GM23248 (cell line): ENCODE data around the gene SH3PXD2A. TPM values are rescaled to one million over a fixed set of nuclear protein-coding genes. Genes with fewer than 3 reads are reported as not detected.
A peak's percentile ranks its signal among the peaks of the same experiment; 100 is the strongest.

Experiments
- DNase-seq: peaks from one replicate; pipeline ENCODE4 v3.0.0-alpha.2; 2015
- H2AFZ ChIP-seq: fragments of 200-600 bp; sonication (generic); 2 replicates; pipeline ENCODE4 v1.6.1; 2016; ENCODE audit warnings: antibody characterized with exemption
- H3F3A ChIP-seq: fragments of 200-600 bp; sonication (generic); 2 replicates; pipeline ENCODE4 v1.6.1; 2016; ENCODE audit warnings: mild to moderate bottlenecking, antibody characterized with exemption, mixed run types; ENCODE audit not compliant: insufficient read depth
- H3K27ac ChIP-seq: fragments of 200-600 bp; sonication (generic); 2 replicates; pipeline ENCODE4 v1.5.1; 2016; ENCODE audit warnings: mild to moderate bottlenecking
- H3K27me3 ChIP-seq: fragments of 200-600 bp; sonication (generic); replicated peaks from 2 replicates; pipeline ENCODE4 v1.6.1; 2016; ENCODE audit warnings: mild to moderate bottlenecking; ENCODE audit not compliant: insufficient read depth
- H3K36me3 ChIP-seq: fragments of 200-600 bp; sonication (generic); 2 replicates; pipeline ENCODE4 v1.6.1; 2016; ENCODE audit warnings: low read depth, mild to moderate bottlenecking
- H3K4me1 ChIP-seq: fragments of 200-600 bp; sonication (generic); 2 replicates; pipeline ENCODE4 v1.6.1; 2016; ENCODE audit warnings: mild to moderate bottlenecking; ENCODE audit not compliant: insufficient read depth
- H3K4me2 ChIP-seq: fragments of 200-600 bp; sonication (generic); one replicate; pipeline ENCODE4 v1.6.1; 2016; ENCODE audit warnings: mild to moderate bottlenecking; ENCODE audit not compliant: unreplicated experiment
- H3K4me3 ChIP-seq: fragments of 200-600 bp; sonication (generic); 2 replicates; pipeline ENCODE4 v1.5.1; 2016; ENCODE audit warnings: mild to moderate bottlenecking
- H3K79me2 ChIP-seq: fragments of 200-600 bp; sonication (generic); 2 replicates; pipeline ENCODE4 v1.6.1; 2016; ENCODE audit warnings: mild to moderate bottlenecking; ENCODE audit not compliant: insufficient read depth
- H3K9ac ChIP-seq: fragments of 200-600 bp; sonication (generic); 2 replicates; pipeline ENCODE4 v1.6.1; 2016; ENCODE audit warnings: mild to moderate bottlenecking
- H3K9me2 ChIP-seq: fragments of 200-600 bp; sonication (generic); 2 replicates; pipeline ENCODE4 v1.6.1; 2016; ENCODE audit warnings: mixed run types, mild to moderate bottlenecking, moderate library complexity; ENCODE audit not compliant: insufficient read depth
- H3K9me3 ChIP-seq: fragments of 200-600 bp; sonication (generic); one replicate; pipeline ENCODE4 v1.6.1; 2017; ENCODE audit warnings: low read depth
- H4K20me1 ChIP-seq: fragments of 200-600 bp; sonication (generic); 2 replicates; pipeline ENCODE4 v1.6.0; 2016; ENCODE audit not compliant: insufficient read depth
- EZH2 ChIP-seq: fragments of 200-600 bp; sonication (generic); IDR thresholded peaks from 2 replicates; pipeline ENCODE4 v1.6.1; 2018; ENCODE audit warnings: antibody characterized with exemption, mild to moderate bottlenecking; ENCODE audit not compliant: insufficient read depth, poor library complexity, severe bottlenecking
- EZH2phosphoT487 ChIP-seq: fragments of 200-600 bp; sonication (generic); IDR thresholded peaks from 2 replicates; pipeline ENCODE4 v1.6.1; 2018; ENCODE audit warnings: antibody characterized with exemption, moderate library complexity, mild to moderate bottlenecking, low read depth; ENCODE audit not compliant: insufficient read depth
- WGBS, 2 experiments: methylation state at CpG; one replicate each; pipeline ENCODE4 v1.1.6; 2015 to 2017; ENCODE audit warnings: low lambda C conversion rate in 2 of 2, low coverage in 1 of 2; ENCODE audit errors: missing lambda C conversion rate in 2 of 2; 5-methylcytosine and 5-hydroxymethylcytosine counted together
- in situ Hi-C: fragments of 300-500 bp; cut with MboI; formaldehyde crosslinking; loops from 2 replicates; pipeline ENCODE4 v1.15.0; 2020
- polyA plus RNA-seq: library from polyadenylated mRNA; unstranded; fragments of >200 nt; fragmentation: Nextera tagmentation; extraction: Ambion mirVana; gene quantifications from 2 replicates; pipeline ENCODE4 v1.2.1, GENCODE V29; 2016
- total RNA-seq: library from RNA; depleted of rRNA; stranded (reverse); fragments of >200 nt; shearing (Covaris generic); gene quantifications from 2 replicates; pipeline ENCODE4 v1.2.3, GENCODE V29; 2014

The SH3PXD2A gene
- total and polyA plus RNA-seq, 2 experiments from 2014 or later, result 34.0 to 58.0 TPM

- Histone ChIP-seq H3K9me3 (no peaks in the 10 kb centered on the region), H3K4me1 (peaks cover 14% of the 10 kb centered on the region), H3K9me2 (no peaks in the 10 kb centered on the region), H4K20me1 (no peaks in the 10 kb centered on the region), H3K4me3 (no peak overlapping the region), H3K36me3 (no peaks in the 10 kb centered on the region), H2AFZ (no peak overlapping the region), H3K4me2 (no peak overlapping the region), H3K27ac (no peak overlapping the region), H3K79me2 (no peaks in the 10 kb centered on the region), H3F3A (peaks cover 17% of the 10 kb centered on the region), H3K9ac (no peak overlapping the region), H3K27me3 (no peaks in the 10 kb centered on the region)
- DNase-seq, result no peak
- TF ChIP-seq EZH2 (no peak), EZH2phosphoT487 (no peak)
- in situ Hi-C loops, result no loop called here
- WGBS, 2 experiments, result 87 to 90% methylated on average over 8 to 9 of the region's 9 CpGs
Observed at GRCh38 chr10:103784723-103785418, 70.5 kb downstream of the SH3PXD2A start.

GRCh38 chr10:103784089-103784488 lies 71.3 kb downstream of the SH3PXD2A start:
- TF ChIP-seq EZH2phosphoT487 (no peak), EZH2 (no peak)
- Histone ChIP-seq H3K9me3 (no peaks in the 10 kb centered on the region), H3K4me2 (no peak overlapping the region), H3K4me3 (no peak overlapping the region), H3K27me3 (no peaks in the 10 kb centered on the region), H3K79me2 (no peaks in the 10 kb centered on the region), H3K27ac (no peak overlapping the region), H3K9me2 (no peaks in the 10 kb centered on the region), H2AFZ (no peak overlapping the region), H4K20me1 (no peaks in the 10 kb centered on the region), H3K36me3 (no peaks in the 10 kb centered on the region), H3K9ac (no peak overlapping the region), H3F3A (peaks cover 17% of the 10 kb centered on the region), H3K4me1 (peaks cover 17% of the 10 kb centered on the region)
- 90 to 93% methylated on average over 6 to 7 of the region's 8 CpGs for WGBS, 2 experiments
- in situ Hi-C loops, result no loop called here
- DNase-seq, result no peak

GRCh38 chr10:103783681-103784080 lies 71.7 kb downstream of the SH3PXD2A start:
- Histone ChIP-seq H2AFZ (no peak overlapping the region), H3K27me3 (no peaks in the 10 kb centered on the region), H3K4me3 (no peak overlapping the region), H4K20me1 (no peaks in the 10 kb centered on the region), H3K4me1 (peaks cover 19% of the 10 kb centered on the region), H3K36me3 (no peaks in the 10 kb centered on the region), H3K9me2 (no peaks in the 10 kb centered on the region), H3K4me2 (no peak overlapping the region), H3F3A (peaks cover 17% of the 10 kb centered on the region), H3K9me3 (no peaks in the 10 kb centered on the region), H3K9ac (no peak overlapping the region), H3K27ac (no peak overlapping the region), H3K79me2 (no peaks in the 10 kb centered on the region)
- in situ Hi-C loops, result no loop called here
- no peak for TF ChIP-seq EZH2phosphoT487
- no peak for TF ChIP-seq EZH2
- peak; percentile 50 for DNase-seq
- 36 to 39% methylated on average over 7 of the region's 7 CpGs for WGBS, 2 experiments

GRCh38 chr10:103781329-103782061 lies 73.9 kb downstream of the SH3PXD2A start:
- in situ Hi-C loops, result no loop called here
- Histone ChIP-seq H3K9me3 (no peaks in the 10 kb centered on the region), H4K20me1 (no peaks in the 10 kb centered on the region), H3K27me3 (no peaks in the 10 kb centered on the region), H3K9me2 (no peaks in the 10 kb centered on the region), H3K79me2 (no peaks in the 10 kb centered on the region), H3K9ac (peak overlapping the region; percentile 56), H3K36me3 (no peaks in the 10 kb centered on the region), H3K4me1 (peaks cover 19% of the 10 kb centered on the region), H3F3A (peaks cover 17% of the 10 kb centered on the region), H3K27ac (peak overlapping the region; percentile 74), H3K4me2 (peak overlapping the region; percentile 50), H2AFZ (no peak overlapping the region), H3K4me3 (no peak overlapping the region)
- no peak for TF ChIP-seq EZH2
- peak; percentile 97 for DNase-seq
- WGBS, 2 experiments, result 16 to 19% methylated on average over 6 of the region's 6 CpGs
